HG03342 (cell line): ENCODE measurements around the gene SPIRE1.
"Not testable (repeated sequence)": the region's sequence is repeated elsewhere in the genome, so short reads cannot be mapped to it uniquely, and the experiment has no call there.

ENCODE experiments used
- ATAC-seq: cut with Tn5 transposase; IDR thresholded peaks from one replicate; pipeline ENCODE4 v1.9.1; 2021; ENCODE audit warnings: mild to moderate bottlenecking, moderate library complexity; ENCODE audit not compliant: unreplicated experiment

Gene SPIRE1

GRCh38 chr18:12497839-12498238, 160.1 kb downstream of the SPIRE1 start:
- ATAC-seq, result no peak

GRCh38 chr18:12497296-12497695, 160.6 kb downstream of the SPIRE1 start:
- ATAC-seq, result no peak

GRCh38 chr18:12492907-12493306, 165.0 kb downstream of the SPIRE1 start:
- ATAC-seq, result no peak

GRCh38 chr18:12491611-12492435, 166.1 kb downstream of the SPIRE1 start:
- ATAC-seq, result no peak

GRCh38 chr18:12485479-12486105, 172.3 kb downstream of the SPIRE1 start:
- no peak for ATAC-seq

- not testable (repeated sequence) for ATAC-seq
These were observed 176.0 kb downstream of the SPIRE1 start for GRCh38 chr18:12481915-12482314.

GRCh38 chr18:12479982-12480381, 177.9 kb downstream of the SPIRE1 start:
- ATAC-seq, result no peak

- ATAC-seq, result no peak
These were observed 178.4 kb downstream of the SPIRE1 start for GRCh38 chr18:12479536-12479935.

GRCh38 chr18:12478269-12479047, 179.4 kb downstream of the SPIRE1 start:
- ATAC-seq, result no peak

- no peak for ATAC-seq
These were observed 180.3 kb downstream of the SPIRE1 start for GRCh38 chr18:12477606-12478005.

GRCh38 chr18:12476955-12477354, 181.0 kb downstream of the SPIRE1 start:
- ATAC-seq, result no peak

GRCh38 chr18:12474876-12475275, 183.0 kb downstream of the SPIRE1 start:
- ATAC-seq, result no peak

GRCh38 chr18:12474146-12474545, 183.8 kb downstream of the SPIRE1 start:
- ATAC-seq, result no peak

GRCh38 chr18:12470382-12471075, 187.4 kb downstream of the SPIRE1 start:
- ATAC-seq, result no peak

GRCh38 chr18:12468445-12468844, 189.5 kb downstream of the SPIRE1 start:
- ATAC-seq, result no peak

GRCh38 chr18:12464731-12465130, 193.2 kb downstream of the SPIRE1 start:
- no peak for ATAC-seq

GRCh38 chr18:12463191-12463590, 194.7 kb downstream of the SPIRE1 start:
- no peak for ATAC-seq

- no peak for ATAC-seq
These were observed 195.7 kb downstream of the SPIRE1 start for GRCh38 chr18:12462242-12462641.

GRCh38 chr18:12461326-12461725, 196.6 kb downstream of the SPIRE1 start:
- no peak for ATAC-seq

GRCh38 chr18:12460874-12461273, 197.0 kb downstream of the SPIRE1 start:
- no peak for ATAC-seq

- ATAC-seq, result no peak
These were observed 199.1 kb downstream of the SPIRE1 start for GRCh38 chr18:12458771-12459170.
